H9 (cell line): ENCODE results near the gene CHN2. TPM values are rescaled to one million over a fixed set of nuclear protein-coding genes. Genes with fewer than 3 reads are reported as not detected.

Source experiments
- DNase-seq: peaks from one replicate; pipeline ENCODE4 v3.0.0-alpha.2; 2017
- H2AFZ ChIP-seq: one replicate; pipeline ENCODE4 v1.6.1; 2013; ENCODE audit warnings: mild to moderate bottlenecking, low read length, control low read depth, moderate library complexity
- H2AK5ac ChIP-seq: 2 replicates; pipeline ENCODE4 v1.6.1; 2013; ENCODE audit warnings: low read length, control low read depth, mixed read lengths; ENCODE audit not compliant: insufficient read length
- H2BK120ac ChIP-seq: one replicate; pipeline ENCODE4 v1.6.1; 2013; ENCODE audit warnings: low read depth, mild to moderate bottlenecking, low read length, control low read depth, inconsistent platforms; ENCODE audit not compliant: poor library complexity, severe bottlenecking
- H2BK12ac ChIP-seq: 2 replicates; pipeline ENCODE4 v1.6.1; 2013; ENCODE audit warnings: low read length, control low read depth, mixed read lengths, low read depth; ENCODE audit not compliant: insufficient read length
- H2BK15ac ChIP-seq: 2 replicates; pipeline ENCODE4 v1.6.1; 2013; ENCODE audit warnings: low read depth, low read length, control low read depth
- H2BK20ac ChIP-seq: one replicate; pipeline ENCODE4 v1.6.1; 2013; ENCODE audit warnings: low read depth, mild to moderate bottlenecking, low read length, control low read depth, inconsistent platforms; ENCODE audit not compliant: poor library complexity, severe bottlenecking
- H2BK5ac ChIP-seq: 2 replicates; pipeline ENCODE4 v1.6.1; 2013; ENCODE audit warnings: low read length, control low read depth, mixed read lengths; ENCODE audit not compliant: insufficient read length
- H3K14ac ChIP-seq: 2 replicates; pipeline ENCODE4 v1.6.1; 2013; ENCODE audit warnings: low read length, control low read depth; ENCODE audit not compliant: insufficient read depth
- H3K18ac ChIP-seq: 2 replicates; pipeline ENCODE4 v1.6.1; 2013; ENCODE audit warnings: low read depth, mild to moderate bottlenecking, mixed read lengths, low read length, control low read depth; ENCODE audit not compliant: insufficient read length
- H3K23ac ChIP-seq: 2 replicates; pipeline ENCODE4 v1.6.1; 2013; ENCODE audit warnings: low read length, control low read depth, mixed read lengths, low read depth; ENCODE audit not compliant: insufficient read length
- H3K23me2 ChIP-seq: 2 replicates; pipeline ENCODE4 v1.6.1; 2013; ENCODE audit warnings: low read depth, mild to moderate bottlenecking, mixed read lengths, low read length, control low read depth; ENCODE audit not compliant: insufficient read length, poor library complexity, severe bottlenecking
- H3K27ac ChIP-seq: 2 replicates; pipeline ENCODE4 v1.5.1; 2013; ENCODE audit warnings: low read length, control low read depth, mixed read lengths, low read depth; ENCODE audit not compliant: insufficient read length
- H3K27me3 ChIP-seq: 2 replicates; pipeline ENCODE4 v1.6.1; 2013; ENCODE audit warnings: low read length, control low read depth, inconsistent platforms; ENCODE audit not compliant: insufficient read depth
- H3K4ac ChIP-seq: 2 replicates; pipeline ENCODE4 v1.6.1; 2013; ENCODE audit warnings: low read depth, mild to moderate bottlenecking, control low read depth, inconsistent platforms, low read length, moderate library complexity
- H3K4me1 ChIP-seq: 2 replicates; pipeline ENCODE4 v1.6.1; 2013; ENCODE audit warnings: low read length, control low read depth, inconsistent platforms; ENCODE audit not compliant: insufficient read depth
- H3K4me2 ChIP-seq: 2 replicates; pipeline ENCODE4 v1.6.1; 2013; ENCODE audit warnings: low read length, control low read depth, mixed read lengths; ENCODE audit not compliant: insufficient read length, insufficient read depth
- H3K56ac ChIP-seq: 2 replicates; pipeline ENCODE4 v1.6.1; 2013; ENCODE audit warnings: low read depth, mild to moderate bottlenecking, mixed read lengths, low read length, control low read depth; ENCODE audit not compliant: insufficient read length
- H3K79me1 ChIP-seq: 2 replicates; pipeline ENCODE4 v1.6.1; 2013; ENCODE audit warnings: low read depth, mild to moderate bottlenecking, moderate library complexity, low read length, control low read depth, inconsistent platforms; ENCODE audit not compliant: insufficient read depth, poor library complexity, severe bottlenecking
- H3K79me2 ChIP-seq: 2 replicates; pipeline ENCODE4 v1.6.1; 2013; ENCODE audit warnings: low read length, control low read depth, inconsistent platforms; ENCODE audit not compliant: insufficient read depth
- H3K9ac ChIP-seq: 2 replicates; pipeline ENCODE4 v1.6.1; 2013; ENCODE audit warnings: low read length, control low read depth, mixed read lengths; ENCODE audit not compliant: insufficient read length; ENCODE audit errors: extremely low read depth
- H3K9me3 ChIP-seq: one replicate; pipeline ENCODE4 v1.6.1; 2013; ENCODE audit warnings: low read depth, low read length, inconsistent platforms; ENCODE audit not compliant: control insufficient read depth
- H3T11ph ChIP-seq: one replicate; pipeline ENCODE4 v1.6.1; 2013; ENCODE audit warnings: mild to moderate bottlenecking, low read length, control low read depth, inconsistent platforms
- H4K20me1 ChIP-seq: one replicate; pipeline ENCODE4 v1.6.1; 2013; ENCODE audit not compliant: control insufficient read depth, insufficient read length, insufficient read depth
- H4K5ac ChIP-seq: 2 replicates; pipeline ENCODE4 v1.6.1; 2013; ENCODE audit warnings: low read depth, mild to moderate bottlenecking, mixed read lengths, low read length, control low read depth; ENCODE audit not compliant: insufficient read length
- H4K8ac ChIP-seq: replicated peaks from 2 replicates; pipeline ENCODE4 v1.6.1; 2013; ENCODE audit warnings: low read length, control low read depth, mixed read lengths, low read depth; ENCODE audit not compliant: insufficient read length
- H4K91ac ChIP-seq: 2 replicates; pipeline ENCODE4 v1.6.1; 2013; ENCODE audit warnings: low read depth, mild to moderate bottlenecking, moderate library complexity, mixed read lengths, low read length, control low read depth; ENCODE audit not compliant: insufficient read length
- H3K27ac Mint-ChIP-seq, 3 experiments: 2 replicates in 2 of 3; 3 replicates in 1 of 3; pipeline ENCODE4 v1.8.0; 2020 to 2021; ENCODE audit warnings: mixed read lengths in 3 of 3, mild to moderate bottlenecking in 1 of 3, moderate library complexity in 1 of 3
- H3K27me3 Mint-ChIP-seq: 2 replicates; pipeline ENCODE4 v1.8.0; 2021; ENCODE audit warnings: low read depth, mild to moderate bottlenecking, moderate library complexity, mixed read lengths
- H3K36me3 Mint-ChIP-seq, 3 experiments: 2 replicates in 2 of 3; 3 replicates in 1 of 3; pipeline ENCODE4 v1.8.0; 2020 to 2021; ENCODE audit warnings: low read depth in 3 of 3, mixed read lengths in 3 of 3; ENCODE audit not compliant: insufficient read depth in 1 of 3
- H3K4me1 Mint-ChIP-seq, 2 experiments: 2 replicates each; pipeline ENCODE4 v1.8.0; 2020; ENCODE audit warnings: mixed read lengths in 2 of 2
- H3K4me3 Mint-ChIP-seq, 2 experiments: 2 replicates in 1 of 2; 3 replicates in 1 of 2; pipeline ENCODE4 v1.8.0; 2020 to 2021; ENCODE audit warnings: mild to moderate bottlenecking in 2 of 2, mixed read lengths in 2 of 2, moderate library complexity in 1 of 2
- H3K9me3 Mint-ChIP-seq, 2 experiments: 2 replicates in 1 of 2; 3 replicates in 1 of 2; pipeline ENCODE4 v1.8.0; 2020; ENCODE audit warnings: mild to moderate bottlenecking in 2 of 2, mixed read lengths in 2 of 2, moderate library complexity in 1 of 2
- WGBS: extraction: QIAGEN DNeasy Blood & Tissue Kit; methylation state at CpG from one replicate; pipeline ENCODE4 v1.1.7; 2013; ENCODE audit warnings: missing lambda C conversion rate, low lambda C conversion rate, mixed read lengths; ENCODE audit not compliant: insufficient read length; ENCODE audit errors: extremely low coverage; 5-methylcytosine and 5-hydroxymethylcytosine counted together
- total RNA-seq: library from RNA; stranded (reverse); gene quantifications from 2 replicates; pipeline ENCODE4 v1.2.1, GENCODE V29; 2021
- TF ChIP-seq, protein P1 (sequence below): fragments of 200-600 bp; sonication (generic); conservative IDR thresholded peaks from 3 replicates; pipeline ENCODE4 v1.8.0; 2021; ENCODE audit warnings: antibody characterized with exemption, mild to moderate bottlenecking

CHN2 gene
- total RNA-seq, 1 experiment from 2014 or later, result 3.3 TPM

DNA sequence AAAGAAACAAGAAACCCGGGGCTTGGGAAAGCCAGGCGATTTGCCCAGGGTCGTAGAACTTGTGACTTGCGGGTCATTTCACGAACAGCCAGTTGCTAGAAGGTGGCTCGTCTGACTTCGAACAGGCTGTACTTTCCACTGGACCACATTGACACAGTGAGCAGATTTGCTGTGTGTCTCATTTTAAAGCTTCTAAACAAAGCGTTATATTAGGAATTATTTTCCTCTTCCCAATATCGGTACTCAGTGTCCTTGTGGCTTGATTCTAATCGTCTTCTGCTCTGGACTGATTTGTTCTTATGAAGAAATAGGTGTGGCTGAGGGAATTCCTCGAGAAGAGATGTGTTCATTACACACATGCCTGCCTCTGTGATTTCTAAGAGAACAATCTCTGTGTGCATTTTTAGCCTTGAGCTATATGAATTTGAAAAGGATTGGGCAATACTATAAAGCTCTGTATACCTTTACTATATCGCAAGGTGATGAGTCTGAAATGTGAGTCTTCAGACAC, 219.1 kb downstream of the CHN2 start:
- H2BK20ac ChIP-seq, result no peak overlapping the region
- H4K5ac ChIP-seq, result no peak overlapping the region
- Mint-ChIP-seq H3K4me1 (peaks cover under 1 to 4% of the 10 kb centered on the region in 2 experiments), H3K9me3 (no peaks in the 10 kb centered on the region), H3K36me3 (no peaks in the 10 kb centered on the region), H3K4me3 (no peak overlapping the region), H3K27me3 (no peaks in the 10 kb centered on the region; the same call in 1 of the 2 replicates), H3K27ac (no peak overlapping the region)
- no peak overlapping the region for H2BK5ac ChIP-seq
- no peak overlapping the region for H2BK120ac ChIP-seq
- no peak overlapping the region for H3K9ac ChIP-seq
- no peaks in the 10 kb centered on the region for H3K9me3 ChIP-seq
- H2BK12ac ChIP-seq, result no peak overlapping the region
- WGBS, result no CpG with 5 or more reads among the region's 12 CpGs
- H3K79me1 ChIP-seq, result no peaks in the 10 kb centered on the region
- no peak overlapping the region for H3K56ac ChIP-seq
- no peak overlapping the region for H3K4ac ChIP-seq
- H3K14ac ChIP-seq, result no peak overlapping the region
- H3K4me1 ChIP-seq, result no peaks in the 10 kb centered on the region
- H3K23me2 ChIP-seq, result no peaks in the 10 kb centered on the region
- no peaks in the 10 kb centered on the region for H3K79me2 ChIP-seq
- H4K8ac ChIP-seq, result no peak overlapping the region
- no peak overlapping the region for H4K91ac ChIP-seq
- TF ChIP-seq, protein P1, sequence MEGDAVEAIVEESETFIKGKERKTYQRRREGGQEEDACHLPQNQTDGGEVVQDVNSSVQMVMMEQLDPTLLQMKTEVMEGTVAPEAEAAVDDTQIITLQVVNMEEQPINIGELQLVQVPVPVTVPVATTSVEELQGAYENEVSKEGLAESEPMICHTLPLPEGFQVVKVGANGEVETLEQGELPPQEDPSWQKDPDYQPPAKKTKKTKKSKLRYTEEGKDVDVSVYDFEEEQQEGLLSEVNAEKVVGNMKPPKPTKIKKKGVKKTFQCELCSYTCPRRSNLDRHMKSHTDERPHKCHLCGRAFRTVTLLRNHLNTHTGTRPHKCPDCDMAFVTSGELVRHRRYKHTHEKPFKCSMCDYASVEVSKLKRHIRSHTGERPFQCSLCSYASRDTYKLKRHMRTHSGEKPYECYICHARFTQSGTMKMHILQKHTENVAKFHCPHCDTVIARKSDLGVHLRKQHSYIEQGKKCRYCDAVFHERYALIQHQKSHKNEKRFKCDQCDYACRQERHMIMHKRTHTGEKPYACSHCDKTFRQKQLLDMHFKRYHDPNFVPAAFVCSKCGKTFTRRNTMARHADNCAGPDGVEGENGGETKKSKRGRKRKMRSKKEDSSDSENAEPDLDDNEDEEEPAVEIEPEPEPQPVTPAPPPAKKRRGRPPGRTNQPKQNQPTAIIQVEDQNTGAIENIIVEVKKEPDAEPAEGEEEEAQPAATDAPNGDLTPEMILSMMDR, result no peak
- H3K23ac ChIP-seq, result no peak overlapping the region
- no peak for DNase-seq
- no peak overlapping the region for H2AK5ac ChIP-seq
- no peak overlapping the region for H3K18ac ChIP-seq
- no peaks in the 10 kb centered on the region for H4K20me1 ChIP-seq
- no peak overlapping the region for H3K27ac ChIP-seq
- H3K27me3 ChIP-seq, result no peaks in the 10 kb centered on the region
- no peak overlapping the region for H2AFZ ChIP-seq
- no peak overlapping the region for H3K4me2 ChIP-seq
- no peak overlapping the region for H2BK15ac ChIP-seq
- H3T11ph ChIP-seq, result no peak overlapping the region
